ENCODE data around the gene E2F4.

The E2F4 gene

GRCh38 chr16:67173808-67174705 is 17.9 kb upstream of the E2F4 start:
- peak; percentile 71 to 89 (median 81) for DNase-seq

GRCh38 chr16:67174706-67175231 is 17.2 kb upstream of the E2F4 start:
- DNase-seq: no peak

- DNase-seq: no peak
Observed at GRCh38 chr16:67176662-67177061, 15.3 kb upstream of the E2F4 start.

GRCh38 chr16:67177743-67178699 is 13.9 kb upstream of the E2F4 start:
- peak; percentile 51 to 81 (median 68) for DNase-seq

- no peak for DNase-seq
Observed at GRCh38 chr16:67179421-67180080, 12.4 kb upstream of the E2F4 start.

GRCh38 chr16:67180166-67180565 is 11.8 kb upstream of the E2F4 start:
- DNase-seq: no peak

- DNase-seq: peak in 2 of 4 experiments; percentile 29 to 47
Observed at GRCh38 chr16:67181346-67181745, 10.6 kb upstream of the E2F4 start.

GRCh38 chr16:67182288-67182687 is 9.7 kb upstream of the E2F4 start:
- peak in 1 of 4 experiments; percentile 36 for DNase-seq

- no peak for DNase-seq
Observed at GRCh38 chr16:67183284-67183626, 8.7 kb upstream of the E2F4 start.

GRCh38 chr16:67183627-67184452 is 8.1 kb upstream of the E2F4 start, which contains the start of gene MATCAP1:
Gene MATCAP1, minus strand, starts transcription at chr16:67183963. Its CDS starts 3,353 bp downstream, at chr16:67180610.
- DNase-seq: peak; percentile 94 to 97 (median 96)

- DNase-seq: no peak
Observed at GRCh38 chr16:67184453-67184994, 7.4 kb upstream of the E2F4 start.

- DNase-seq: peak; percentile 94 to 96 (median 95)
Observed at GRCh38 chr16:67184995-67185650, 6.8 kb upstream of the E2F4 start.

GRCh38 chr16:67185651-67186134 is 6.3 kb upstream of the E2F4 start:
- no peak for DNase-seq

GRCh38 chr16:67186550-67186950 is 5.4 kb upstream of the E2F4 start:
- DNase-seq: no peak

- DNase-seq: no peak
Observed at GRCh38 chr16:67187175-67187890, 4.6 kb upstream of the E2F4 start.

- no peak for DNase-seq
Observed at GRCh38 chr16:67188323-67188722, 3.6 kb upstream of the E2F4 start.

- no peak for DNase-seq
Observed at GRCh38 chr16:67188798-67189197, 3.2 kb upstream of the E2F4 start.

- DNase-seq: no peak
Observed at GRCh38 chr16:67190041-67190440, 1.9 kb upstream of the E2F4 start, which contains the start of gene EXOC3L1. Gene EXOC3L1, minus strand, starts transcription at chr16:67190136. Its CDS starts 460 bp downstream, at chr16:67189676.

All from suppressor macrophage (primary cell).